Memory B cell (primary cell): ENCODE results near the gene RAMAC.
A peak's percentile ranks its signal among the peaks of the same experiment; 100 is the strongest.

Source experiments
- ATAC-seq: fragments of 150-1000 bp; cut with Tn5 transposase; 2 replicates; pipeline ENCODE4 v1.10.0; 2021; ENCODE audit warnings: low read depth, mild to moderate bottlenecking, moderate library complexity
- DNase-seq, 2 donors: peaks; one replicate each; pipeline ENCODE4 v3.0.0; 2022; ENCODE audit warnings: low spot score in 2 of 2
- H3K27ac Mint-ChIP-seq: one replicate; pipeline ENCODE4 v1.8.0; 2022; ENCODE audit warnings: mild to moderate bottlenecking, moderate library complexity, mixed read lengths
- H3K27me3 Mint-ChIP-seq: one replicate; pipeline ENCODE4 v1.8.0; 2022; ENCODE audit warnings: mixed read lengths
- H3K36me3 Mint-ChIP-seq: one replicate; pipeline ENCODE4 v1.8.0; 2022; ENCODE audit warnings: mild to moderate bottlenecking, mixed read lengths
- H3K4me1 Mint-ChIP-seq: one replicate; pipeline ENCODE4 v1.8.0; 2022; ENCODE audit warnings: mixed read lengths
- H3K4me3 Mint-ChIP-seq: one replicate; pipeline ENCODE4 v1.8.0; 2022; ENCODE audit warnings: mild to moderate bottlenecking, moderate library complexity, mixed read lengths
- H3K9me3 Mint-ChIP-seq: one replicate; pipeline ENCODE4 v1.8.0; 2022; ENCODE audit warnings: mixed read lengths

Gene RAMAC

DNA sequence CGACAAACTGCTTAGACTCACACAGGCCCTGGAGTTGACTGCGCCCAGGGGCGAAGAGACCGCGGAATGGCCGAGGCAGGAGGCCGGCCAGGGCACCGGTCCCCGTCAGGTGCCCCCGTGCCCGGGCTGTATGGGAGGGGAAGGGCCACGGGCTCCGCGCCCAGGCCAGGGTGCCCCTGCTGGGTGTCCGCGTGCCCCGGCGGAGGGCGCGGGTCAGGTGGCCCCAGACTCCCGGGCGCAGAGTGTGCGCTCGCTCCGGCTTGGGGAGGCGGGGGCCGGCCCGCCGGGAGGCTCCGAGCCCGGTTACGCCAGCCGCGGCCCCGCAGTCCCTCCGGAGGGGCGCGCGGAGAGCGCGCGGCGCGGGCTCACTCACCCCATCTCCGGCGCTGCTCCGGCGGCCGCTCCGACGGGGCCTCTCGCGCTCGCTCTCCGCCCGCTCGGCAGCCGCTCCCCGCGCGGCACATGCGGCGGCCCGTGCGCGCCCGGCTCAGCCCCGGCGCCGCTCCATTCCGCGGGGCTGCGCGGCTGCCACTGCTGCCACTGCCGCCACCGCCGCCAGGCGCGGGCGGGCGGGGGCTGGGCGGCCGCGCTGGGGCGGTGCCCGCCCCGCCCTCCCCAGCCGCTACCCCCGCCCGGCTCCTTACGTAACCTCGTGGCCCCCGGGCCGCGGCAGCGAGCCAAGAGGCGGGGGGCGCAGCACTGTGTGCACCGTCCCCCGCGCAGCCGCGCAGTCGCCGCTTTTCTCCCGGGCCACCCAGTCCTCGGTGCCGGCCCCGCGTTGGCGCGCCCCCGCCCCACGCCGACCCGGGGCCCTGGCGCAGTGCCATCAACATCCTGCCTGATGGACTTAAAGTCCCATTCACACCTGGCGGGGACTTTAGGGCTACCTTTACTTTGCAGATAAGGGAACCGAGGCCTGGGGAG, 33.6 kb upstream of the RAMAC start, which contains the start of gene HOMER2:
TSS of gene HOMER2 (minus strand) at position 563 of the 924 bp plus-strand sequence. CDS start at position 378, 185 bp downstream.
- H3K4me3 Mint-ChIP-seq = peak within 1 kb of the TSS; percentile 63
- ATAC-seq = peak; percentile 80

GRCh38 chr15:82958638-82959037, 27.4 kb upstream of the RAMAC start:
- H3K36me3 Mint-ChIP-seq = peaks cover 2% of the 10 kb centered on the region
- H3K4me1 Mint-ChIP-seq = no peaks in the 10 kb centered on the region
- ATAC-seq (no peak), DNase-seq (no peak)
- H3K4me3 Mint-ChIP-seq = no peak overlapping the region
- no peaks in the 10 kb centered on the region for H3K27me3 Mint-ChIP-seq
- no peak overlapping the region for H3K27ac Mint-ChIP-seq
- H3K9me3 Mint-ChIP-seq = no peaks in the 10 kb centered on the region

More for the DNA sequence above, 33.6 kb upstream of the RAMAC start, which contains the start of gene HOMER2:
- no peaks in the 10 kb centered on the region for H3K36me3 Mint-ChIP-seq
- peak in 1 of 2 donors; percentile 18 for DNase-seq
- no peaks in the 10 kb centered on the region for H3K4me1 Mint-ChIP-seq
- H3K27me3 Mint-ChIP-seq = peaks cover 3% of the 10 kb centered on the region
- no peak within 1 kb of the TSS for H3K27ac Mint-ChIP-seq
- H3K9me3 Mint-ChIP-seq = no peaks in the 10 kb centered on the region

GRCh38 chr15:82959423-82959822, 26.6 kb upstream of the RAMAC start:
- DNase-seq (no peak), ATAC-seq (no peak)
- Mint-ChIP-seq H3K27me3 (no peaks in the 10 kb centered on the region), H3K4me3 (no peak overlapping the region), H3K4me1 (no peaks in the 10 kb centered on the region), H3K27ac (no peak overlapping the region), H3K36me3 (peaks cover 2% of the 10 kb centered on the region), H3K9me3 (no peaks in the 10 kb centered on the region)

GRCh38 chr15:82960766-82961165, 25.2 kb upstream of the RAMAC start:
- no peak overlapping the region for H3K4me3 Mint-ChIP-seq
- H3K9me3 Mint-ChIP-seq = no peaks in the 10 kb centered on the region
- ATAC-seq = no peak
- H3K36me3 Mint-ChIP-seq = peaks cover 2% of the 10 kb centered on the region
- H3K27me3 Mint-ChIP-seq = no peaks in the 10 kb centered on the region
- no peak overlapping the region for H3K27ac Mint-ChIP-seq
- no peaks in the 10 kb centered on the region for H3K4me1 Mint-ChIP-seq
- DNase-seq = no peak

GRCh38 chr15:82963471-82964341, 22.3 kb upstream of the RAMAC start:
- Mint-ChIP-seq H3K36me3 (no peaks in the 10 kb centered on the region), H3K9me3 (no peaks in the 10 kb centered on the region), H3K4me3 (no peak overlapping the region), H3K27ac (no peak overlapping the region), H3K27me3 (no peaks in the 10 kb centered on the region), H3K4me1 (no peaks in the 10 kb centered on the region)
- no peak for ATAC-seq
- DNase-seq = no peak

DNA sequence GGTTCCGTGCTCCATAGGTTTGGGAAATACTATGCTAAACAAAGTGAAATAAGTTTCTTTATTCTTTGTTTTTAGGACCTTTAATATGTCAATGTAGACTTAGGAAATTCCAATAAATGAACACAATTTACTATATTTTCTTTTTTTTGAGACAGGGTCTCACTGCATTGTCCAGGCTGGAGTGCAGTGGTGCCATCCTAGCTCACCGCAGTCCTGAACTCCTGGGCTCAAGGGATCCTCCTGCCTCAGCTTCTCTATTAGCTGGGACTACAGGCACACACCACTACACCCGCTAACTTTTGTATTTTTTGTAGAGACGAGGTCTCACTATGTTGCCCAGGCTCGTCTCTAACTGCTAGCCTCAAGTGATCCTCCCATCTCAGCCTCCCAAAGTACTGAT, 21.1 kb upstream of the RAMAC start:
- ATAC-seq (no peak), DNase-seq (no peak)
- Mint-ChIP-seq H3K27ac (no peak overlapping the region), H3K36me3 (no peaks in the 10 kb centered on the region), H3K9me3 (no peaks in the 10 kb centered on the region), H3K4me1 (no peaks in the 10 kb centered on the region), H3K4me3 (no peak overlapping the region), H3K27me3 (no peaks in the 10 kb centered on the region)

- Mint-ChIP-seq H3K9me3 (no peaks in the 10 kb centered on the region), H3K27me3 (no peaks in the 10 kb centered on the region), H3K4me3 (no peak overlapping the region), H3K4me1 (no peaks in the 10 kb centered on the region), H3K27ac (no peak overlapping the region), H3K36me3 (no peaks in the 10 kb centered on the region)
- no peak for DNase-seq
- no peak for ATAC-seq
Measured at GRCh38 chr15:82966671-82967071, 19.3 kb upstream of the RAMAC start.

DNA sequence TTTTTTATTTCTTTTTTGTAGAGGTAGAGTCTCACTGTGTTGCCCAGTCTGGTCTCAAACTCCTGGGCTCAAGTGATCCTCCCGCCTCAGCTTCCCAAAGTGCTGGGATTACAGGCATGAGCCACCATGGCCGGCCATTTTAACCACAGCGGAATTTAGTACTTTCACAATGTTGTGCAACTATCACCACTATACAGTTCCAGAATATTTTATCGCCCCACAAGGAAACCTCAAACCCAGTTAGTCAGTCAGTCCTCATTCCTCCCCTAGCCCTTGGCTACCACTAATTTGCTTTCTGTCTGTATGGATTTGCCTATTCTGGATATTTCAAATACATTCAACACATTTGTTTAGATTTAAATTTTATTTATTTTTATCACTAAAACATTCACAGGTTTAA, 17.9 kb upstream of the RAMAC start:
- Mint-ChIP-seq H3K9me3 (no peaks in the 10 kb centered on the region), H3K4me1 (no peaks in the 10 kb centered on the region), H3K4me3 (no peak overlapping the region), H3K27me3 (no peaks in the 10 kb centered on the region), H3K36me3 (no peaks in the 10 kb centered on the region), H3K27ac (no peak overlapping the region)
- no peak for ATAC-seq
- no peak for DNase-seq

DNA sequence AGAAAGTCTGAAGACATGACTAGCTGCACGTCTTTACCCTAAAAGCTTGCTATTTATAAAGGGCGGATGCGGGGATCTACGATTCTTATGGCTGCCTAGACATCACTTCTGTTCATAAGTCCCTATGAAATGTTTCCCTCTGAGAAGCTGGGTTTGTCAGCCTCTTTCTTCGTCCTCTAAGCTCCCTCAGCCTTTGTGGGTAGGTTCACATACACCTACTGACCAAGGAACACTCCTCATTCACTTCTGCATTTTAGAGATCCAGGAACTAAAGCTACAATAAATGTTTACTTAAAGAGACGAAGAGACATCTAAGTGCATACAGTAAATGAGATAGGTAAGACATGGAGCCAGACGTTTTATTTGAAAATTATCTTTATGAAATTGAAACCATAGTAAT, 16.7 kb upstream of the RAMAC start:
- Mint-ChIP-seq H3K27me3 (no peaks in the 10 kb centered on the region), H3K9me3 (no peaks in the 10 kb centered on the region), H3K27ac (no peak overlapping the region), H3K4me1 (no peaks in the 10 kb centered on the region), H3K36me3 (no peaks in the 10 kb centered on the region), H3K4me3 (no peak overlapping the region)
- DNase-seq (no peak), ATAC-seq (no peak)

DNA sequence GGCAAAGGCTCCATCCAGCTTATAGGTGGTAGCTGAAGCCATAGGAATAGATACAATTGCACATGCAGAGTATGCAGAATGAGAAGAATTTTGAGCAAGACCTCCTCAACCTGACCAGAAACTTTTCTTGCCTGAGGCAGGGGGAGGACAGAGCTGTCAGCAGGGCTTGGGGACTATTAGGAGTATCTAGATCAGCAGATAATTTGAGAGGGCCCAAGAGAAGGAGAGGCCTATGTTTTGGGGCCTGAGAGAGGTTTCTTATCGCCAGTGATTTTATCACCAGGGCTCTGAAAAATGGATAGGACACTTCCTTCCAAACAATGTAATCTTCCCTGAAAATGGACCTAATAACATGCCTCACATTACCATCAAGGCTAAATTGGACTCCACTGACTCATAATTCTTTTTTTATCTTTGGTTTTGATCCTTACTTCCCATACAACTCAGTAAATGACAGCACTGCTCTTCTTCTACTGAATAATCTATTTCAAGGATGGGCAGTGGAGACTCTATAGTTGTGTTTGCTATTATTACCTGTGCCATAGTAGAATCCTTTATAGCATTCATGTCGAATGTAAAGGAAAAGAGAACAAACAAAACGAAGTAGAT, 15.8 kb upstream of the RAMAC start:
- ATAC-seq (no peak), DNase-seq (no peak)
- no peak overlapping the region for H3K27ac Mint-ChIP-seq
- no peaks in the 10 kb centered on the region for H3K36me3 Mint-ChIP-seq
- no peaks in the 10 kb centered on the region for H3K4me1 Mint-ChIP-seq
- H3K4me3 Mint-ChIP-seq = no peak overlapping the region
- H3K27me3 Mint-ChIP-seq = no peaks in the 10 kb centered on the region
- no peaks in the 10 kb centered on the region for H3K9me3 Mint-ChIP-seq

DNA sequence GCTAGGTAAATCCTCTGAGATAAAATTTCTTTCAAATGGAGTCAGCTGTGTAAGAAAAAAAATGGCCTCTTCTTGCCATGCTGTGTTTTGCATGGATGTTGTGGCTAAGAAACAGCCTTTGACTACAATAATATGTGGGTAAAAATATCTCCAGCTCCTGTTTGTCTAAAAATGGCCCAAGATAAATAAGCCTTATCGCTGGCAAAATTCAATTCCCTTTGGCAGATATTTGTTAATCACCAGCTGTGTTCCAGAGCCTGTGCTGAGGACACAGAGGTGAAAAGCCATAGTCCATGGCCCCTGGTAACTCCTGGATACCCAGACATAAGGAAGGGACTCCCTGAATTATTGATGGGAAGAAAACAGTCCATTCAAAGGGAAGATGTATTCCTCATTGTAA, 15.3 kb upstream of the RAMAC start:
- no peak for ATAC-seq
- no peaks in the 10 kb centered on the region for H3K9me3 Mint-ChIP-seq
- no peaks in the 10 kb centered on the region for H3K36me3 Mint-ChIP-seq
- H3K4me1 Mint-ChIP-seq = no peaks in the 10 kb centered on the region
- no peak overlapping the region for H3K27ac Mint-ChIP-seq
- no peak overlapping the region for H3K4me3 Mint-ChIP-seq
- no peak for DNase-seq
- H3K27me3 Mint-ChIP-seq = no peaks in the 10 kb centered on the region

DNA sequence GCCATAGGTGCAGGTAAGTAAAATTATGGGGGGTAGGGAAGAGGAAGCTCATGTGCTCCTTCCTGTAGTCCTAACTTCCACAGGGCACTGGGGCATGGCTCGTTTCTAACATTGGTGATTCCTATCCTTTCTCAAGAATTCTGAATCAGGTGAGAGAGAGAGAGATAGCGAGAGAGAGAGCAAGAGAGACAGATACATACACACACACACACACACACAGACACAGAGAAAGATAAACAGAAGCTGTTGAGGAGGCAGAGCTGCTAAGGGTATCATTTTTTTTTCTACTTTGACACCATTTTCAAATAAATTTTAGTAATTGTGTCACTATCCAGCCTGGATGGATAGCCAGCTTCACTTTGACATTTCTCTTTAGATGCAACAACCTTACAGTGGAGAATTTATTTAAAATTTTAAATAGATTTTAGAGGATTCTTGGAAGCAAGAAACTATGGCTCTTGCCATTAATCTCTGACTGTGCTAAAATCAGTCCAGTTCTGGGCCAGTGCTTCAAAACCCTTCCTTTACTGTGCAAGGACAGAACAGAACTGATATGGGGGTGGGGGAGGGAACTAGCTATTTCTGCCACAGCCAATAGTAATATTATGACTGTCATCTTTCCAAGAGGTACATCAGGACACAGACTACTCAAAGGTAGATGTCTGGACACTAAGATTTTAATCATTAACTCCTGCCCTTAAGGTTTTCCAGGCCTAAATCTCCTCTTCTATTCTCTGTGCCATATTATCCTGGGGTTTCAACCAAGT, 14.6 kb upstream of the RAMAC start:
- Mint-ChIP-seq H3K4me3 (no peak overlapping the region), H3K4me1 (no peaks in the 10 kb centered on the region), H3K27me3 (no peaks in the 10 kb centered on the region), H3K9me3 (no peaks in the 10 kb centered on the region), H3K36me3 (no peaks in the 10 kb centered on the region), H3K27ac (no peak overlapping the region)
- DNase-seq (no peak), ATAC-seq (no peak)

DNA sequence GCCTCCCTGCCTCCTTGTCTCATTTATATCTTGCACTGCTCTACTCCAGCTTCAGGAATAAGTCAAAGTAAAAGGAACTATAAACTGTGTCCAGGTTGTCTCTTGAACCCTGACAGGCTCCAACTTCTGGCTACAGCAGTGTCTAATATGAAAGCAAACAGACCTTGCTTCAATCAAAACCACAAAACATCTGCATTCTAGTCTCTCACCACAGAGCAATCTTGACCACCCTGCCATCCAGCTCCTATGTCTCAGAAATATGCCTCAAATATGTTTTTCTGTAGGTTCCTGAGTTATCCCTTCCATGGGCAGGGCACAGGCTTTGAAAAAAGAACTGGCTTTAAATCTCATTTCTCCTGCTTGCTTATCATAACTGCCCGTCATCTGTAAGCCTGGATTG, 13.0 kb upstream of the RAMAC start:
- ATAC-seq = no peak
- Mint-ChIP-seq H3K27ac (no peak overlapping the region), H3K36me3 (peaks cover 2% of the 10 kb centered on the region), H3K4me3 (no peak overlapping the region), H3K4me1 (no peaks in the 10 kb centered on the region), H3K27me3 (no peaks in the 10 kb centered on the region), H3K9me3 (no peaks in the 10 kb centered on the region)
- no peak for DNase-seq
